ENCODE data around the gene TNFRSF14.

Gene TNFRSF14

GRCh38 chr1:2578758-2579118, 22.6 kb downstream of the TNFRSF14 start:
- no peak overlapping the region for H3K4me3 ChIP-seq (ENCODE audit: control insufficient read depth, low read depth, low read length)
- DNase-seq (ENCODE audit: low read depth) = no peak
- TF ChIP-seq CTCF (conservative IDR thresholded peaks at IDR 0.05; ENCODE audit: control insufficient read depth, insufficient read depth, low read depth, low read length) = no peak

DNA sequence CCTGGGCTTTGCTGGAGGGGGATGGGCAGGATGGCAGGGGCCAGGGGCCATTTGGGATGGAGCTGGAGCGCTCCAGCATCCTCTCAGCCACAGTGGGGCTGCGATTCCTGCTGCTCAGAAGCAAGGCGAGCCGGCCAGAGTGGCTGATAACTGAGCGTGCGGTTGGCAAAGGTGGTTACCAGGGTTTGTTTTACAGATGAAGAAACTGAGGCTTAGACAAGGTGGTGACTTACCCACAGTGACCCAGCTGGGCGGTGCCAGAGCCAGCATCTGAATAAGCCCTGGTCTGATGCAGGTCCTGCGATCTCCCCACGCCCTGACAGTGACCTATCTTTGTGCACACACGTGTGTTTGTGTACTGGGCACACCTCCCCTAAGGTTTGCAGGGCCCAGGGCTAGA, 24.5 kb downstream of the TNFRSF14 start:
- H3K4me3 ChIP-seq (ENCODE audit: control insufficient read depth, low read depth, low read length) = no peak overlapping the region
- no peak for TF ChIP-seq CTCF (conservative IDR thresholded peaks at IDR 0.05; ENCODE audit: control insufficient read depth, insufficient read depth, low read depth, low read length)
- DNase-seq (ENCODE audit: low read depth) = no peak

DNA sequence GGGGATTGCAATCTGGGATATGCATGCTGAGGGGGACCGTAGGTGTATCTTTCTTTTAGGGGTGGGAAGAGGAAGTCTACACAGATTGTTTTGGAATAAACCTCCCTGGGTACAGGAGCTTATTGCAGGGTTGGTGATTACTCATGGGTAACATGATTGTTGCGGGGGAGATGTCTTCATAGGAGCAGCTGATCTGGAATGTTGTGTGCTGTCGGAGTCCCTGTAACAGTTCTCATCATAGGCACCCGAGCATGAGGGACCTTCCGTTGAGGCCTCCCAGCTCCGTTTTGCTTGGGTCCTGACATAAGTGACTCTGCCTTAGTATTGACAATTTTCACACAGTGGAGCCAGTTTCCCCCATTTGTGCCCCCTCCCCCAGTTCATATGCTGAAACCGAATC, 26.2 kb downstream of the TNFRSF14 start:
- DNase-seq (ENCODE audit: low read depth) = peak; percentile 44
- TF ChIP-seq CTCF (conservative IDR thresholded peaks at IDR 0.05; ENCODE audit: control insufficient read depth, insufficient read depth, low read depth, low read length) = no peak
- H3K4me3 ChIP-seq (ENCODE audit: control insufficient read depth, low read depth, low read length) = no peak overlapping the region

DNA sequence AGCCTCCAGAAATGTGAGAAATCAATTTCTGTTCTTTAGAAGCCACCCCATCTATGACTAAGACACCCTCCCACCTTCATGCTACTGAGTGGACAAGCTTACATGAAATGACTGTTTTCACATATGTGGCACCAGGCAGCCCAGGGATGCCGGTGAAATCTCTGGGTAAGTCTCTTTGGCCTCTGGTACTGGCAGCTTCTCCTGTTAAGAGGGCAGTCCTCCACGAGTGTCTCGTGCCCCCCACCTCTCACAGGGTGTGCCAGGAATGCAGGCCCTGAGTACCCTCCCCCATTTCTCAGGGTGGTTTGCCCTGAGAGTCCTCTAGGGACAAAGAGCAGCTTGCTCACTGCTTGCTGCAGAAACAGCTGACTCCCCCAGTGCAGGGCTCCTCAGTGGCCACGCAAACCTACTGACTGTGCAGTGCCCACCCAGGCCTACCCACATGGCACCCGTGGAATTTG, 27.2 kb downstream of the TNFRSF14 start:
- no peak for TF ChIP-seq CTCF (conservative IDR thresholded peaks at IDR 0.05; ENCODE audit: control insufficient read depth, insufficient read depth, low read depth, low read length)
- no peak for DNase-seq (ENCODE audit: low read depth)
- no peak overlapping the region for H3K4me3 ChIP-seq (ENCODE audit: control insufficient read depth, low read depth, low read length)

- H3K4me3 ChIP-seq (ENCODE audit: control insufficient read depth, low read depth, low read length) = no peak overlapping the region
- TF ChIP-seq CTCF (conservative IDR thresholded peaks at IDR 0.05; ENCODE audit: control insufficient read depth, insufficient read depth, low read depth, low read length) = no peak
- DNase-seq (ENCODE audit: low read depth) = no peak
Measured at GRCh38 chr1:2583871-2584351, 27.7 kb downstream of the TNFRSF14 start.

- DNase-seq (ENCODE audit: low read depth) = no peak
- H3K4me3 ChIP-seq (ENCODE audit: control insufficient read depth, low read depth, low read length) = no peak overlapping the region
Measured at GRCh38 chr1:2584686-2585317, 28.6 kb downstream of the TNFRSF14 start.

More at GRCh38 chr1:2584686-2585317, 28.6 kb downstream of the TNFRSF14 start:
- no peak for TF ChIP-seq CTCF (conservative IDR thresholded peaks at IDR 0.05; ENCODE audit: control insufficient read depth, insufficient read depth, low read depth, low read length)

Measured in fibroblast of mammary gland (primary cell).